ENCODE measurements around the gene TMEM52B.
"Not testable (repeated sequence)": the region's sequence is repeated elsewhere in the genome, so short reads cannot be mapped to it uniquely, and the experiment has no call there.

Gene TMEM52B

DNA sequence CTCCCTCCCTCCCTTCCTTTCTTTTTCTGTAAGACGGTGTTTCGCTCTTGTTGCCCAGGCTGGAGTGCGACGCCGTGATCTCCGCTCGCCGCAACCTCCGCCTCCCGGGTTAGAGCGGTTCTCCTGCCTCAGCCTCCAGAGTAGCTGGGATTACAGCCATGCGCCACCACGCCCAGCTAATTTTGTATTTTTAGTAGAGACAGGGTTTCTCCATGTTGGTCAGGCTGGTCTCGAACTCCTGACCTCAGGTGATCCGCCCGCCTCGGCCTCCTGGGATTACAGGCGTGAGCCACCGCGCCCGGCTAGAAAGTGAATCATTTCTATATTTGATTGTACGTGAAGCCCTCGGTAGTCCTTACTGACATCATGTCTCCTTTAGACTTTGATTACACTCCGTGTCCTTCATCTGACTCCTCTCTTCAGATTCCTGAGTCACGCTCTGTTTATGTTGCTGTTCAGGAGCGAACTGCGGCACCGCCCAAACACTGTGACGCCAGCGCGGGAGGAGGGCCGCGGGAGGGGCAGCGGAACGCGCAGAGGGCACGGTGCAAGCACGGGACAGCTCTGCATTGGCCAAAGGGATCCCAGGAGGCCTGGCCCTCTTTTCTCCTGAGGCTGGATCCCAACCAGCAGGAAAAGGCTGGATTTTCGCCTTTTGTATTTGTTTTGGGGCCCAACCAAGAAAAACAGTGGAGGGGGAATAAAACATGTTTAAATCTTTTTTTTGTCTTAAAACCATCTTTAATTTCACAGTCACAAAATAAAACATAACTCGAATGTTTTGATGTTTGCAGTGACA is 33.3 kb downstream of the TMEM52B start:
- peak; percentile 80 to 85 for DNase-seq

DNA sequence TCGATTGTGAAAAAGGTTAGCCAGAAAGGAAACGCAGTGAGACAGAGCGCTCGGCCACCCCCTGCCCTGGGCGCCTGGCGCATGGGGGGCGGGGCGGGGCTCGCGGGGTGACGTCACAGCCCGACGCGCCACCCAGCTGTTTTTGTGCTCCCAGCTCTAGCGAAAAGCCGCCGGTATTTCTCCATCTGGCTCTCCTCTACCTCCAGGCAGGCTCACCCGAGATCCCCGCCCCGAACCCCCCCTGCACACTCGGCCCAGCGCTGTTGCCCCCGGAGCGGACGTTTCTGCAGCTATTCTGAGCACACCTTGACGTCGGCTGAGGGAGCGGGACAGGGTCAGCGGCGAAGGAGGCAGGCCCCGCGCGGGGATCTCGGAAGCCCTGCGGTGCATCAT is 33.9 kb downstream of the TMEM52B start, which contains the start of gene GABARAPL1:
GABARAPL1 (plus strand) TSS at position 139 of the 393 bp plus-strand sequence; CDS start at position 392, 253 bp downstream.
- peak; percentile 54 to 64 for DNase-seq

DNA sequence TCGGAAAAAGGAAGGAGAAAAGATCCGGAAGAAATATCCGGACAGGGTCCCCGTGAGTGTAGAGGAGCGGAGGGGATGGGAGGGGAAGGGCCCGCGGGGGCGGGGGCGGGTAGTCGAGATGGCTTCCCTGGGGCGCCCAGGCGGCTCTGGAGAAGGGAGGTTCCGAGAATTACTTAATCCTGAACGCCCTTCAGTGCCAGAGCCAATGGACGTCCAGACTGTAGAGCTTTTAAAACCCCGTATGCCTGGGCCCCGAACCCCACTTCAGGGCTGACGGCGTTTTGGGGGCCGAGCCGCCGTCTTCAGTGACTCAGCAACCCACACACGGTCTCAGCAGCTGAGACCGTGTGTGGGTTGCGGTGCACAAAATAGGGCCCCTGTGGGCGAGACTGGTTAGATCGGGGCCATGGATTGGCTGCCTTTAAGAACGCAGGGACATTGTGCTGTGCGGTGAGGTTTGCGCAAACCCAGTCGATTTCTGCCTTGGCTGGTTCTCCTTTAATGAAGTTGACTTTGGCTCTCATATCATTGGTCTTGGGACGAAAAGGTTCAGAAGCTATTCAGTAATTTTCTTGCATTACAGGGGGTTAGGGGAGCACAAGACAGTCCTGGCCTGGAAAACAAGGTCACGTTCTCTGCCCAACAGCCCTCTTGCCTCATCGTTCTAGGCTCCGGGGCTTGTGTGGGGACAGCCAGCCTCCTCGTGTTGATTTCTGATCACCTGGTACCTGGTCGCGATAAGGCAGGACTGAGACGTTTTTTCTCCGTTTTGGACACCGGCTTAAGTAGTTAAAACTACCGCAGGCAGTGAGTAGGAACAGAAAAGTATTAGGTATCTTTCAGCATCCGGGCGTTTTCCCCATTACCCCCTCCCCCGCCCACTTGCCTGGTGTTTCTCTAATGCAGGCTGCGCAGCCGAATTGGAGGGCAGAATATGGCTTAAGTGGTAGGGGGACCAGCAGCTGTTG is 34.6 kb downstream of the TMEM52B start:
- DNase-seq: peak; percentile 49 to 55

DNA sequence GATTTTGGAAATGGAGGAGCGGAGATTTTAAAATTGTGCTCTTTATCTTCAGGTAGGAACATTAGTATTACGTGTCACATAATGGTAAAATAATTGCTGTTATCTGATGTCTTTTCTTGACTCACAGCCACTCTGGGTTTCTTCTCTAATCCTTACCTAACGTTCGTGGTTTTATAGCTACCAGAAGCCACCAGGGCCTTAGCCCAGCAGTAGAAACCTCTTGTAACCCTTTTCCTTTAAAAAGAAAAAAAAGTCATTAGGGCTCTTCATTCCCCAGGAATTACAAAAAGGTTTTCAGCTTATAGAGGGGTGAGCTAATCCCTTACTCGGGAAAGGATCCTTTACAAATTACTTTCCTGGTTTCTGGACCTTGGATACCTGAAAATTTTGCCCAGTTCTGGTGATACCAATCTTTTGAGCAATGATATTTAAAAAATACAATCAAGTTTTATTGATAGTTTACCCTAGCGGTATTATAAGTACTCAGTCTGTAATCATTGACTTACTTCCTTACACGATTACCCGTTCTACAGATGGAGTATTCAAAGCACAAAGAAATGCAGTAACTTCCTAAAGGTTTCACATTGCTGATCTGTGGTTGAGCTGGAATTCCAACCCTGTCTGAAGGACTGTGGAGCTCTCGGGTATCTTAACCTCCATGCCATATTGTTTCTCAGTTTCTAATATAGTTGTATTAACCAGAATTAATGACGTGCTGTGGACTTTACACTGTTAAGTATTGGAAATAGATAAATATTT is 35.5 kb downstream of the TMEM52B start:
- no peak for DNase-seq

DNA sequence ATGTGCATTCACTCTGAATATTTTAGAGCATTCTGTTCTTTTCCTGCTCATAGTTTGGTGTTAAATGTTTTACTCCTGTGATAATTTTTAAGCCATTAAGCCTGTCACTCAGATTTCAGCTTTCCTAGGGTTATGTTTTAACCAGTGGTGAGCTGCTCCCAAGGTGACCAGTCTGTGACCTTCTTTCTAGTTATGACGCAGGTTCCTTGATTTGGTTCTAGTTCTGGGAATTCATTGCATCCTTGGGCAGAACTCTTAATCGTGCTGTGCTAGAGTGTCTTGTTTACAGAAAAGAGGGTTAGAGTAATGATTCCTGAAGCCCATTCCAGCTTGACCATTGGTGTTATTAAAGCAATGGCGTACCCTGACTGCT is 36.0 kb downstream of the TMEM52B start:
- DNase-seq: no peak

DNA sequence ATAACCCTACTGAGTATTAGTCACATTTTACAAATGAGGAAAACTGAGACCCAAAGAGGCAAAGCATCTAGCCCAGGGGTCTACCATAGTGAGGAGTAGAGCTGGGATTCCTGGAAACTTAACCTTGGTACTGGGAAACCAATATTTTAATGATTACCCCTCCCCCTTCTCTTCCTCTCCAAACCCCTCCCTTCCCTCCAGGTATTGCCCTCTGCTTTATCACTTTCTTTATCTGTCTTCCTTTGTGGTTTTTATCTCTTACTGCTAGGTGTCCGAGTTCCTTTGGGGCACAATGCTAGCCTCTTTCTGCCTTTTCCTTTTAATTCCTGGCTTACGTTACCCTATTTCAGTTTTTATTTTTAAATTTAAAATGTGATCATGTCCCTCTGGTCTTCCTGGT is 36.6 kb downstream of the TMEM52B start:
- no peak for DNase-seq

DNA sequence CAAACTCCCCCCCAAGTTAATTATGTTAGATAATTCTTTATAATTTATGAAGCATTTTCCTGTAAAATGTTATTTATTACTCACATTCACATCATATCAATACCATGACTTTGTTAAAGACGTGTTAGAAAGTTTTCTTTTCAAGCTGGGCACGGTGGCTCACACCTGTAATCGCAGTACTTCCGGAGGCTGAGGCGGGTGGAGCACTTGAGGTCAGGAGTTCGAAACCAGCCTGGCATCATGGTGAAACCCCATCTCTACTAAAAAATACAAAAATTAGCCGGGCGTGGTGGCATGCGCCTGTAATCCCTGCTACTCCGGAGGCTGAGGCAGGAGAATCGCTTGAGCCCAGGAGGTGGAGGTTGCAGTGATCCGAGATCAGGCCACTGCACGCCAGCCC is 37.1 kb downstream of the TMEM52B start:
- DNase-seq: not testable (repeated sequence)

DNA sequence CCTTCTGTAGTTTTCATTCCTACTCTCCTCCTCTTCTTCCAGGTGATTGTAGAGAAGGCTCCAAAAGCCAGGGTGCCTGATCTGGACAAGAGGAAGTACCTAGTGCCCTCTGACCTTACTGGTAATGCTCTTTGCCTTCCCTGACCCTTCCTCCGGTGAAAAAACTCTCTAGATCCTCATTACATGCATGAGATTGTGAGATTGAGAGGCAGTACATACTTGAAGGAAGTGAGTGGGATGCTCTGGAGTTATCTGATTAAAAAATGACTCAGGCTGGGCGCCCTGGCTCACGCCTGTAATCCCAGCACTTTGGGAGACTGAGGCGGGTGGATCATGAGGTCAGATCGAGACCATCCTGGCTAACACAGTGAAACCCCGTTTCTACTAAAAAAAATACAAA is 39.2 kb downstream of the TMEM52B start:
- DNase-seq: no peak

DNA sequence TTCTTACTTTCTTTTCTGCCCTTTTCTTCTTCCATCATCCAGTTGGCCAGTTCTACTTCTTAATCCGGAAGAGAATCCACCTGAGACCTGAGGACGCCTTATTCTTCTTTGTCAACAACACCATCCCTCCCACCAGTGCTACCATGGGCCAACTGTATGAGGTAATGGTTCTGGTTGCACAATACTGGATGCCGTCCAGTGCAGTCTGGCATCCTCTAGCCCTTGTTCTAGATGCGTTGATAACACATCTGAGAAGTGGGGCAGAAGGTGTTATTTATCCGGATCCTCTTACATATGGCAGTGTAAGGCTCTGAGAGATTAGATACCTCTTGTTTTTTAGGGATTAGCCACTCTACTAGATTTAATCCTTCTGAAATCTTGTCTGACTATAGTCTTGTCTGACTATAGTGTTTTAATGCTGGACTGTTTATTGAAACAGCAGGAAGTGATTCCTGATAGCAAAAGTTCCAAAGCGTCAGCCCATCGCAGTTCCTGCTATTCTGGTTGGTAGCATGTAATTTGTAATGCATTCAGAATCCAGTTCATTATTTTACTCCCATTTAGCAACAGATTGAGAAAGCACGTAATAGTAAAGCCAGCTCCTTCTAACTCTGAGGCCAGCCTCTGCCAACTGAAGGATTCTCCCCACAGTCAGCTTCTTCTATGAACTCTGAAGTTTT is 41.7 kb downstream of the TMEM52B start:
- no peak for DNase-seq

DNA sequence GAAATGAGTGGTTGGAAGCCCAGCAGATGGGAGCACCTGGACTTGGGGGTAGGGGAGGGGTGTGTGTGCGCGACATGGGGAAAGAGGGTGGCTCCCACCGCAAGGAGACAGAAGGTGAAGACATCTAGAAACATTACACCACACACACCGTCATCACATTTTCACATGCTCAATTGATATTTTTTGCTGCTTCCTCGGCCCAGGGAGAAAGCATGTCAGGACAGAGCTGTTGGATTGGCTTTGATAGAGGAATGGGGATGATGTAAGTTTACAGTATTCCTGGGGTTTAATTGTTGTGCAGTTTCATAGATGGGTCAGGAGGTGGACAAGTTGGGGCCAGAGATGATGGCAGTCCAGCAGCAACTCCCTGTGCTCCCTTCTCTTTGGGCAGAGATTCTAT is 43.0 kb downstream of the TMEM52B start:
- no peak for DNase-seq

DNA sequence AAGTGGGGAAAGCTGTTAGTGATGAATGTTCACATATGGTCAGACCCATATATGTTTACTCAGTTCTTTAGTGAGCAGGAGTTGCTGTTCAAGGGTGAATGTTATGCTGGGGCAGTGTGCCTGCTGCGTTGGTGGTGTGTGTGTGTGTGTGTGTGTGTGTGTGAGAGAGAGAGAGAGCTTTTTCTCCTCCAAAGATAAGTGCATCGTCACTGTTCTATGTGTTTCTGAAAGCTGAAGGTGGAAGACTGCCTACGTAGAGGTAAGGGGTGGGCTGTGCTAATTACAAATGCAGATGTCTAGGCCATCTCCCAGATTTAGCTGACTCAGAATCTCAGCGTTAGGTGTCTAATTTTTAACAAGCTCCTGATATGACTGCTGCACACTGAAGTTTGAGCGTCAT is 44.4 kb downstream of the TMEM52B start:
- DNase-seq: no peak

DNA sequence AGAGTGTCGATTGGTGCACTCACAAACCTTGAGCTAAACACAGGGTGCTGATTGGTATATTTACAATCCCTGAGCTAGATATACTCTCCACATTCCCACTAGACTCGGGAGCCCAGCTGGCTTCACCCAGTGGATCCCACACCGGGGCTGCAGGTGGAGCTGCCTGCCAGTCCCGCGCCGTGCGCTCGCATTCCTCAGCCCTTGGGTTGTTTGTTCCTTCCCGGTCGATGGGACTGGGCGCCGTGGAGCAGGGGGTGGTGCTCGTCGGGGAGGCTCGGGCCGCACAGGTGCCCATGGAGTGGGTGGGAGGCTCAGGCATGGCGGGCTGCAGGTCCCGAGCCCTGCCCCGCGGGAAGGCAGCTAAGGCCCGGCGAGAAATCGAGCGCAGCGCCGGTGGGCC is 46.6 kb downstream of the TMEM52B start:
- DNase-seq: not testable (repeated sequence)

DNA sequence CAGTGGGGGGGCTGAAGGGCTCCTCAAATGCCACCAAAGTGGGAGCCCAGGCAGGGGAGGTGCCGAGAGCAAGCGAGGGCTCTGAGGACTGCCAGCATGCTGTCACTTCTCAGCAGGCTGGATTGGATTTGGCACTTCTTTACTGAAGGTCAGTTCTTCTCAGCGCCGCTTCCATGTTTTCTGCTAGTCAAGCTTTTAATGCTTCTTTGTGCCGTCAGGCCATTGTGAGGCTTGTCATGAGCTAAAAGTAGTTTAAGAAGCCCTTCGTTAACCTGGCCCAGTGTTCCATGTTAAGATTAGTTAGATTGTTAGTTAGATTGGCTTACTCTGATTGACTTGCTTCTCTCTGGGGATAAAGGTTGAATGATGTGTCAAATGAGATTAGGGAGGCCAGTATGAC is 47.3 kb downstream of the TMEM52B start:
- DNase-seq: no peak

DNA sequence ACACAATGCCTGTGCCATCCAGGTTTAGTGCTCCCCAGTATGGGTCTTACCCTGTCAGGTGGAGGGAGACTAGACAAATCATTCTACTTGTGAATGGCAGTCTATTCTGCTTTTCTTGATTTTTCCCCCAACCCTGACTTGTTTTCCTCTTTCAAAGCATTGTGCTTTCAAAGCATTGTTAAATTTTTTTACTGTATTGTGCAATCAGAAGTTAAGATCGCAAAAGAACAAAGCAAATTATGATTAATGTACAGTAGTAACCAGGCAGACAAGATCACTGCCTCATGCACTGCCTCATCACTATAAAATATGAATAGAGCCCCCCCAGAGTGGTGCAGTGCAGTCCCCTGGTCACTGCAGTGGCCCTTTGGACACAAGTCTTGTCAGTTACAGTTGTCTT is 47.9 kb downstream of the TMEM52B start:
- DNase-seq: no peak

DNA sequence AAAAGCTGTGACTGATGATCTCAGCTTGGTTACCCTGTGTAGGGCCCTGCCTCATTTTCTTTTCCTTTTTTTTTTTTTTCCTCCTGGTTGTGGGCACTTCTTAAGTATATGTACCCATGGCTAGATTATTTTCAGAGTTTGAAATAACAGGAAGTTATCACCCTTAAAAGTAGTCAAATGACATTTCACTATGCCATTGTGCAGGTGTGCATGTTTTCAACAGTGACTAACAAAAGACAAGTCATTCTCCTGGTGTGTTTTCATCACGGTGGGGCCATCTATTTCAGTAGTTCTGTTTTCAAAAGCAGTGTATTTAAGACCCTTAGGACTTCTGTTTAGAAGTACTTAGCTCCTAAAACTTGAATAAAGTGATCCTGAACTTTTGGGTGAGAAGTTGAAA is 48.8 kb downstream of the TMEM52B start:
- DNase-seq: no peak

DNA sequence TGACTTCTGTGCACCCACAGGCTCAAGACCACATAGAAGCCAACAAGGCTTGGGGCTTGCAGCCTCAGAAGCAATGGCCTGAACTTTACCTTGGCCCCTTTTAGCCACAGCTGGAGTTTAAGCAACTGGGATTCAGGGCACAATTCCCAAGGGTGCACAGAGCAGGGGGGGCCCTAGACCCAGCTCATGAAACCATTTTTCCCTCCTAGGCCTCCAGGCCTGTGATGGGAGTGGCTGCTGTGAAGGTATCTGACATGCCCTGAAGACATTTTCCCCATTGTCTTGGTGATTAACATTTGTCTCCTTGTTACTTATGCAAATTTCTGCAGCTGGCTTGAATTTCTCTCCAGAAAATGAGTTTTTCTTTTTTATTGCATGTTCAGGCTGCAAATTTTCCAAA is 55.7 kb downstream of the TMEM52B start:
- DNase-seq: no peak

DNA sequence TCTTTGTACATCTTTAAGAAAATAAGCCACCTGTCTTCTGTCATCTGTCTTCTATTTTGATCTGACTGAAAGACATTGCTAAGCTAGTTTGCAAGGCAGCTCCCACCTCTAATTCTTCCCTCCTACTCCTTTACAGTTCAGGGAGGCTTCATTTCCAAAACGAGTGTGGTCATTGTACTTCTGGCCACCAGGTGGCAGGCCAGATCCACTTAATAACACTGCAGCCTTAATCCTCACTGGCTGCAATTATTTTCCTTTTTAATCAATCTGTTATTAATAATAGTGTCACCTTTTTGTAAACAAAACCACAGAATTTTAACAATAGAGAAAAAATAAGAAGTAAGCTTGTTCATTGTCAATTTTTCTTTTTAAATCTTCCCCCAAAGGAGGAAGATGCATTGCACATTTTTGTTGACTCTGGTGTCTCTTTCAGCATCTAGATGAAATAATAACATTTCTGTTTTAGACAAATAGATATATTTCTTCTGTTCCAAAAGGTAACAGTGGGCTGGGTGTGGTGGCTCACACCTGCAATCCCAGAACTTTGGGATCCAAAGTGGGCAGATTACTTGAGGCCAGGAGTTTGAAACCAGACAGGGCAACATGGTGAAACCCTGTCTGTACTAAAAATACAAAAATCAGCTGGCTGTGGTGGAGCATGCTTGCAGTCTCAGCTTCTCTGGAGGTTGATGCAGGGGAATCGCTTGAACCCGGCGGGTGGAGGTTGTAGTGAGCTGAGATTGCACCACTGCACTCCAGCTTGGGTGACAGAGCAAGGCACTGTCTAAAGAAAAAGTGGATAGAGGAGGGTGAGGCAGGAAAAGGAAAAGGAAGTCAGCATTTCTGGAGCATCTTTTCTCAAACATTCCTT is 57.2 kb downstream of the TMEM52B start:
- peak; percentile 13 to 18 for DNase-seq

DNA sequence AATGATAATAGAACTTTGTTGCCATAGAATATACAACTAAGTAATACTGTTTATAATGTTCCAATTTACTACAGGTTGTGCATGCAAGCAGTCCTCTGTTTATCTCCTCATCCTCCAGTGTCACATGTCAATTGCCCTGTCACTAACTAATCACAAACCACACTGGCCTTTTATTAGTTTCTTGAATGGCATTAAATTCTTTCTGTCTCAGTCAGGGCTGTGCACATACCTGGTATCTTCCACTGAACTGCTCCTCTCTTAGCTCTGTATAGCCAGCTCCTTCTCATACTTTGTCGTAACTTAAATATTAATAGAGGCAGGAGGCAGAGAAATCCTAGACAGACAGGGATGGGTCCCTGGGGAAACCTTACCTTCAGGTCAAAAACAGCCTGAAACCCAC is 57.9 kb downstream of the TMEM52B start:
- DNase-seq: no peak

DNA sequence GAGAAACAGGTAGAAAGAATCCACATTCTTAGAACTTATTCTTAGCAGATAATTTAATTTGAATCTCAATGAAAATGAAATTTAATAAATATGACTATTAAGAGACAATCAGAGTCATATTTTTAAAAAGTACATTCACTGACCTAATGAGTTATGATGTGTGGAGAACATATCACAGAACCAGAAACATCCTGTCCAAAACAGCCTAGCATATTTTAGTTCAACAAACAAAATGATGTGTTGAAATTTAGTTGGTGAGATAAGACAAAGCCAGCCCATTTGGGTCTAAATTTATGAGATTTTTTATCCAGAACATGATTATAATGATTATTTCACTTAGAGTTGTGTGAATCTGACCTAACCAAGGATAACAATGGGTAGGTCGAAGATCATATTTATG is 59.7 kb downstream of the TMEM52B start:
- DNase-seq: no peak

DNA sequence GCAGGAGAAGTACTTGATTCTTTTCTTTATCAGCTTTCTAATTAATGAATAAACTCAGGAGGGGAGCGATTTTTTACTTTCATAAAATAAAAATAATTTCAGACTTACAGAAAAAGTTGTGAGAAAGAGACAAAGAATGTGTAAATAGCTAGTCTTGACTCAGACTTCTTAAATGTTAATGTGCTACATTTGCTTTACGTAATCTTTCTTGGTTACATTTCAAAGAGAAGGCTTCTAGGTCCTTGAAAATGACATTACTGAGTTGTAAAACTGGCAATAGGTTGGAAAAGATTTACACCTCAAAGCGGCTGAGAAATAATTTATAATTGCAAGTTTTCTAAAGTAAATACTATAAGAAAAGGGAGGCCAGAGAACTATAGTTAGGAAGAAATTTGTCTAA is 62.5 kb downstream of the TMEM52B start:
- no peak for DNase-seq
